KMS-11 (cell line): ENCODE measurements around the gene MYPN.

Experiments used
- H2AFZ ChIP-seq: fragments of 200-600 bp; sonication (generic); 2 replicates; pipeline ENCODE4 v1.6.1; 2016; ENCODE audit warnings: antibody characterized with exemption, mixed run types, low read depth
- H3K27ac ChIP-seq: fragments of 200-600 bp; sonication (generic); 2 replicates; pipeline ENCODE4 v1.6.1; 2016; ENCODE audit warnings: mild to moderate bottlenecking, mixed run types
- H3K27me3 ChIP-seq: fragments of 200-600 bp; sonication (generic); 2 replicates; pipeline ENCODE4 v1.6.1; 2017; ENCODE audit warnings: mild to moderate bottlenecking, low read depth, mixed run types, moderate library complexity; ENCODE audit not compliant: insufficient read depth
- H3K36me3 ChIP-seq: fragments of 200-600 bp; sonication (generic); 2 replicates; pipeline ENCODE4 v1.6.1; 2017; ENCODE audit warnings: mild to moderate bottlenecking, mixed run types; ENCODE audit not compliant: insufficient read depth
- H3K4me1 ChIP-seq: fragments of 200-600 bp; sonication (generic); 2 replicates; pipeline ENCODE4 v1.6.1; 2016; ENCODE audit warnings: mild to moderate bottlenecking, low read depth, mixed run types; ENCODE audit not compliant: poor library complexity, severe bottlenecking
- H3K4me2 ChIP-seq: fragments of 200-600 bp; sonication (generic); 2 replicates; pipeline ENCODE4 v1.7.0; 2016; ENCODE audit warnings: mild to moderate bottlenecking, mixed run types
- H3K4me3 ChIP-seq: fragments of 200-600 bp; sonication (generic); IDR thresholded peaks from 2 replicates; pipeline ENCODE4 v1.6.1; 2017; ENCODE audit warnings: low read depth, low read length, mixed read lengths; ENCODE audit not compliant: insufficient read depth
- H3K79me2 ChIP-seq: fragments of 200-600 bp; sonication (generic); 2 replicates; pipeline ENCODE4 v1.6.1; 2016; ENCODE audit warnings: low read depth, mixed run types; ENCODE audit not compliant: insufficient read depth
- H3K9ac ChIP-seq: fragments of 200-600 bp; sonication (generic); 2 replicates; pipeline ENCODE4 v1.6.1; 2016; ENCODE audit warnings: mild to moderate bottlenecking, mixed run types
- H4K20me1 ChIP-seq: fragments of 200-600 bp; sonication (generic); 2 replicates; pipeline ENCODE4 v1.6.1; 2016; ENCODE audit warnings: mild to moderate bottlenecking, mixed run types; ENCODE audit not compliant: insufficient read depth
- CTCF ChIP-seq: fragments of 200-600 bp; sonication (generic); conservative IDR thresholded peaks from 2 replicates; pipeline ENCODE4 v1.6.1; 2017; ENCODE audit warnings: low read depth, mild to moderate bottlenecking, antibody characterized with exemption, low read length, moderate library complexity, mixed read lengths

MYPN gene

GRCh38 chr10:68086910-68087684 is 22.2 kb upstream of the MYPN start:
- Histone ChIP-seq H3K4me3 (no peak overlapping the region), H3K79me2 (no peaks in the 10 kb centered on the region), H3K27ac (no peak overlapping the region), H2AFZ (no peak overlapping the region), H3K9ac (no peak overlapping the region), H3K36me3 (no peaks in the 10 kb centered on the region), H3K4me1 (no peaks in the 10 kb centered on the region), H3K4me2 (no peak overlapping the region), H3K27me3 (no peaks in the 10 kb centered on the region), H4K20me1 (no peaks in the 10 kb centered on the region)
- TF ChIP-seq CTCF: no peak

- Histone ChIP-seq H3K4me2 (no peak overlapping the region), H3K27me3 (no peaks in the 10 kb centered on the region), H3K79me2 (no peaks in the 10 kb centered on the region), H3K36me3 (no peaks in the 10 kb centered on the region), H4K20me1 (no peaks in the 10 kb centered on the region), H3K4me1 (no peaks in the 10 kb centered on the region), H3K27ac (no peak overlapping the region), H2AFZ (no peak overlapping the region), H3K9ac (no peak overlapping the region), H3K4me3 (no peak overlapping the region)
- TF ChIP-seq CTCF: no peak
Observed at GRCh38 chr10:68087685-68088401, 21.4 kb upstream of the MYPN start.

- Histone ChIP-seq H2AFZ (no peak overlapping the region), H3K79me2 (no peaks in the 10 kb centered on the region), H3K36me3 (no peaks in the 10 kb centered on the region), H3K27me3 (no peaks in the 10 kb centered on the region), H3K4me1 (no peaks in the 10 kb centered on the region), H4K20me1 (no peaks in the 10 kb centered on the region), H3K4me3 (no peak overlapping the region), H3K9ac (no peak overlapping the region), H3K27ac (no peak overlapping the region), H3K4me2 (no peak overlapping the region)
- TF ChIP-seq CTCF: no peak
Observed at GRCh38 chr10:68088740-68089139, 20.5 kb upstream of the MYPN start.

GRCh38 chr10:68090586-68090985 is 18.7 kb upstream of the MYPN start:
- Histone ChIP-seq H3K4me2 (no peak overlapping the region), H3K27me3 (no peaks in the 10 kb centered on the region), H3K79me2 (no peaks in the 10 kb centered on the region), H3K27ac (no peak overlapping the region), H3K9ac (no peak overlapping the region), H3K36me3 (no peaks in the 10 kb centered on the region), H4K20me1 (no peaks in the 10 kb centered on the region), H3K4me3 (no peak overlapping the region), H3K4me1 (no peaks in the 10 kb centered on the region), H2AFZ (no peak overlapping the region)
- no peak for TF ChIP-seq CTCF
